ENCODE measurements around the gene CROCC2. TPM values are rescaled to one million over a fixed set of nuclear protein-coding genes. Genes with fewer than 3 reads are reported as not detected.
A peak's percentile ranks its signal among the peaks of the same experiment; 100 is the strongest.

The CROCC2 gene
- total and polyA plus RNA-seq, 2 of the 13 experiments (the other 11 are each of a cell fraction or from before 2014, with no cell fraction given), result not detected

GRCh38 chr2:240917009-240917683, 11.0 kb downstream of the CROCC2 start (continued):
- 0 out of 2 replicates have a peak, but pooled peaks have one; percentile 29 for TF ChIP-seq ZNF687 (CRISPR knock-in tag; IDR thresholded peaks at IDR 0.05)
- 0 out of 2 replicates have a peak, but pooled peaks have one; percentile 24 for TF ChIP-seq HNF4A (CRISPR knock-in tag; IDR thresholded peaks at IDR 0.05)
- TF ChIP-seq, protein P1, sequence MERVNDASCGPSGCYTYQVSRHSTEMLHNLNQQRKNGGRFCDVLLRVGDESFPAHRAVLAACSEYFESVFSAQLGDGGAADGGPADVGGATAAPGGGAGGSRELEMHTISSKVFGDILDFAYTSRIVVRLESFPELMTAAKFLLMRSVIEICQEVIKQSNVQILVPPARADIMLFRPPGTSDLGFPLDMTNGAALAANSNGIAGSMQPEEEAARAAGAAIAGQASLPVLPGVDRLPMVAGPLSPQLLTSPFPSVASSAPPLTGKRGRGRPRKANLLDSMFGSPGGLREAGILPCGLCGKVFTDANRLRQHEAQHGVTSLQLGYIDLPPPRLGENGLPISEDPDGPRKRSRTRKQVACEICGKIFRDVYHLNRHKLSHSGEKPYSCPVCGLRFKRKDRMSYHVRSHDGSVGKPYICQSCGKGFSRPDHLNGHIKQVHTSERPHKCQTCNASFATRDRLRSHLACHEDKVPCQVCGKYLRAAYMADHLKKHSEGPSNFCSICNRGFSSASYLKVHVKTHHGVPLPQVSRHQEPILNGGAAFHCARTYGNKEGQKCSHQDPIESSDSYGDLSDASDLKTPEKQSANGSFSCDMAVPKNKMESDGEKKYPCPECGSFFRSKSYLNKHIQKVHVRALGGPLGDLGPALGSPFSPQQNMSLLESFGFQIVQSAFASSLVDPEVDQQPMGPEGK (CRISPR knock-in tag; IDR thresholded peaks at IDR 0.05), result peak; percentile 12; the same call in 1 of the 2 replicates
- TF ChIP-seq ZFX (CRISPR knock-in tag; IDR thresholded peaks at IDR 0.05; ENCODE audit: low read depth), result peak; percentile 50
- TF ChIP-seq ZSCAN25 (CRISPR knock-in tag; IDR thresholded peaks at IDR 0.05), result peak; percentile 29; the same call in 1 of the 2 replicates
- 0 out of 2 replicates have a peak, but pooled peaks have one; percentile 10 for TF ChIP-seq ZNF263 (CRISPR knock-in tag; IDR thresholded peaks at IDR 0.05)
- no peak for TF ChIP-seq RBM22 (optimal IDR thresholded peaks at IDR 0.05; ENCODE audit: low read length)
- TF ChIP-seq ZFP36L2 (CRISPR knock-in tag; IDR thresholded peaks at IDR 0.05), result no peak

All from HepG2 (cell line).